IPS DF 6.9 (cell line): Measurements from ENCODE around the gene PPOX.

Experiments
- DNase-seq: peaks from one replicate; pipeline ENCODE4 v3.0.0-alpha.2; 2013; ENCODE audit warnings: low read depth, low spot score
- H3K27ac ChIP-seq: one replicate; pipeline ENCODE4 v1.5.1; 2013; ENCODE audit warnings: low read length, control low read depth
- H3K27me3 ChIP-seq: 2 replicates; pipeline ENCODE4 v1.6.1; 2013; ENCODE audit warnings: mild to moderate bottlenecking, low read length; ENCODE audit not compliant: control insufficient read depth, insufficient read depth
- H3K36me3 ChIP-seq: 2 replicates; pipeline ENCODE4 v1.6.1; 2013; ENCODE audit warnings: low read length; ENCODE audit not compliant: control insufficient read depth, insufficient read depth
- H3K4me1 ChIP-seq: 2 replicates; pipeline ENCODE4 v1.6.1; 2013; ENCODE audit warnings: low read length; ENCODE audit not compliant: control insufficient read depth, insufficient read depth
- H3K4me3 ChIP-seq: 2 replicates; pipeline ENCODE4 v1.5.1; 2013; ENCODE audit warnings: mild to moderate bottlenecking, low read length
- H3K9me3 ChIP-seq: 2 replicates; pipeline ENCODE4 v1.6.1; 2013; ENCODE audit warnings: low read length, inconsistent platforms; ENCODE audit not compliant: control insufficient read depth, insufficient read depth
- WGBS: extraction: QIAGEN DNeasy Blood & Tissue Kit; methylation state at CpG from one replicate; pipeline ENCODE4 v1.1.7; 2013; ENCODE audit warnings: mixed read lengths, missing lambda C conversion rate; ENCODE audit not compliant: insufficient read length, insufficient coverage; 5-methylcytosine and 5-hydroxymethylcytosine counted together

PPOX gene

GRCh38 chr1:161153682-161154337, 12.4 kb upstream of the PPOX start, which contains the start of gene UFC1:
Gene UFC1, plus strand, starts transcription at chr1:161153978. Its CDS starts 20 bp downstream, at chr1:161153998.
- peaks cover 3% of the 10 kb centered on the region; the same call in 1 of the 2 replicates for H3K36me3 ChIP-seq
- H3K4me3 ChIP-seq = peak within 1 kb of the TSS; percentile 64; the same call in 1 of the 2 replicates
- H3K27me3 ChIP-seq = no peaks in the 10 kb centered on the region
- no peaks in the 10 kb centered on the region for H3K9me3 ChIP-seq
- peak; percentile 66 for DNase-seq
- WGBS = no CpG with 5 or more reads among the region's 33 CpGs
- H3K4me1 ChIP-seq = no peaks in the 10 kb centered on the region
- H3K27ac ChIP-seq = no peak within 1 kb of the TSS

GRCh38 chr1:161157867-161158266, 8.4 kb upstream of the PPOX start:
- no peak for DNase-seq
- H3K4me1 ChIP-seq = no peaks in the 10 kb centered on the region
- H3K27me3 ChIP-seq = no peaks in the 10 kb centered on the region
- peaks cover 3% of the 10 kb centered on the region; the same call in 1 of the 2 replicates for H3K36me3 ChIP-seq
- no peak overlapping the region for H3K27ac ChIP-seq
- H3K4me3 ChIP-seq = no peak overlapping the region
- no CpG with 5 or more reads among the region's 1 CpG for WGBS
- no peaks in the 10 kb centered on the region for H3K9me3 ChIP-seq

GRCh38 chr1:161158316-161159010, 7.8 kb upstream of the PPOX start:
- Histone ChIP-seq H3K27ac (no peak overlapping the region), H3K9me3 (no peaks in the 10 kb centered on the region), H3K36me3 (peaks cover 3% of the 10 kb centered on the region; the same call in 1 of the 2 replicates), H3K4me3 (peak overlapping the region; percentile 72; the same call in 1 of the 2 replicates), H3K4me1 (no peaks in the 10 kb centered on the region), H3K27me3 (no peaks in the 10 kb centered on the region)
- DNase-seq = no peak
- WGBS = no CpG with 5 or more reads among the region's 9 CpGs

GRCh38 chr1:161159087-161159912, 6.9 kb upstream of the PPOX start, which contains the start of gene USP21:
Gene USP21, plus strand, starts transcription at chr1:161159500. Its CDS starts 1,141 bp downstream, at chr1:161160641.
- no peaks in the 10 kb centered on the region for H3K9me3 ChIP-seq
- no CpG with 5 or more reads among the region's 60 CpGs for WGBS
- peaks cover 3% of the 10 kb centered on the region; the same call in 1 of the 2 replicates for H3K36me3 ChIP-seq

GRCh38 chr1:161159913-161160243, 6.3 kb upstream of the PPOX start:
- WGBS = no CpG with 5 or more reads among the region's 11 CpGs
- Histone ChIP-seq H3K36me3 (peaks cover 3% of the 10 kb centered on the region; the same call in 1 of the 2 replicates), H3K4me1 (no peaks in the 10 kb centered on the region), H3K4me3 (peak overlapping the region; percentile 72; the same call in 1 of the 2 replicates), H3K27me3 (no peaks in the 10 kb centered on the region), H3K27ac (no peak overlapping the region), H3K9me3 (no peaks in the 10 kb centered on the region)
- DNase-seq = no peak

More at GRCh38 chr1:161159087-161159912, 6.9 kb upstream of the PPOX start, which contains the start of gene USP21:
- Histone ChIP-seq H3K27ac (no peak within 1 kb of the TSS), H3K4me1 (no peaks in the 10 kb centered on the region), H3K4me3 (peak within 1 kb of the TSS; percentile 72; the same call in 1 of the 2 replicates), H3K27me3 (no peaks in the 10 kb centered on the region)
- DNase-seq = peak; percentile 82

GRCh38 chr1:161160671-161161145, 5.5 kb upstream of the PPOX start:
- Histone ChIP-seq H3K9me3 (no peaks in the 10 kb centered on the region), H3K27me3 (no peaks in the 10 kb centered on the region), H3K27ac (no peak overlapping the region), H3K4me3 (no peak overlapping the region), H3K36me3 (peaks cover 3% of the 10 kb centered on the region; the same call in 1 of the 2 replicates), H3K4me1 (no peaks in the 10 kb centered on the region)
- DNase-seq = no peak
- no CpG with 5 or more reads among the region's 22 CpGs for WGBS

- Histone ChIP-seq H3K4me1 (no peaks in the 10 kb centered on the region), H3K27me3 (no peaks in the 10 kb centered on the region), H3K4me3 (no peak overlapping the region), H3K27ac (no peak overlapping the region), H3K36me3 (peaks cover 3% of the 10 kb centered on the region; the same call in 1 of the 2 replicates), H3K9me3 (no peaks in the 10 kb centered on the region)
- no CpG with 5 or more reads among the region's 5 CpGs for WGBS
- DNase-seq = no peak
Observed at GRCh38 chr1:161161652-161162051, 4.6 kb upstream of the PPOX start.

- DNase-seq = no peak
- H3K9me3 ChIP-seq = no peaks in the 10 kb centered on the region
- no peaks in the 10 kb centered on the region for H3K4me1 ChIP-seq
- peaks cover under 1% of the 10 kb centered on the region; the same call in 1 of the 2 replicates for H3K36me3 ChIP-seq
- WGBS = no CpG with 5 or more reads among the region's 7 CpGs
- H3K27me3 ChIP-seq = no peaks in the 10 kb centered on the region
- no peak overlapping the region for H3K27ac ChIP-seq
- H3K4me3 ChIP-seq = no peak overlapping the region
Observed at GRCh38 chr1:161162052-161162451, 4.2 kb upstream of the PPOX start.

GRCh38 chr1:161162806-161163205, 3.4 kb upstream of the PPOX start:
- Histone ChIP-seq H3K36me3 (no peaks in the 10 kb centered on the region), H3K9me3 (no peaks in the 10 kb centered on the region), H3K4me3 (no peak overlapping the region), H3K27ac (no peak overlapping the region), H3K27me3 (no peaks in the 10 kb centered on the region), H3K4me1 (no peaks in the 10 kb centered on the region)
- DNase-seq = no peak
- WGBS = no CpG with 5 or more reads among the region's 10 CpGs

GRCh38 chr1:161163793-161164192, 2.4 kb upstream of the PPOX start:
- no peaks in the 10 kb centered on the region for H3K9me3 ChIP-seq
- no peak overlapping the region for H3K4me3 ChIP-seq
- H3K36me3 ChIP-seq = no peaks in the 10 kb centered on the region
- WGBS = no CpG with 5 or more reads among the region's 5 CpGs
- H3K4me1 ChIP-seq = no peaks in the 10 kb centered on the region
- no peaks in the 10 kb centered on the region for H3K27me3 ChIP-seq
- DNase-seq = no peak
- no peak overlapping the region for H3K27ac ChIP-seq
